ENCODE data around the gene MINDY4. TPM values are rescaled to one million over a fixed set of nuclear protein-coding genes. Genes with fewer than 3 reads are reported as not detected.

The MINDY4 gene
- total RNA-seq, 1 experiment from 2014 or later: 9.2 TPM

- H3K9me3 Mint-ChIP-seq (ENCODE audit: unreplicated experiment): no peaks in the 10 kb centered on the region
- H3K4me1 Mint-ChIP-seq (ENCODE audit: insufficient read depth, unreplicated experiment): no peaks in the 10 kb centered on the region
- ChIA-PET CTCF (interaction anchor here (1.6 kb wide), 1 partner anchor 66 kb away, joined by 4 read pairs; no protein-coding TSS in a partner anchor), POLR2A (interaction anchor here (0.6 kb wide), 2 partner anchors 8 to 67 kb away, joined by 3 to 6 read pairs; no protein-coding TSS in a partner anchor)
- no peak overlapping the region for H3K4me3 Mint-ChIP-seq (ENCODE audit: unreplicated experiment)
- H3K27me3 Mint-ChIP-seq (ENCODE audit: insufficient read depth, unreplicated experiment): no peaks in the 10 kb centered on the region
- H3K36me3 Mint-ChIP-seq (ENCODE audit: insufficient read depth, unreplicated experiment): no peaks in the 10 kb centered on the region
- intact Hi-C loops (cut with micrococcal nuclease): no loop called here
- no peak overlapping the region for H3K27ac Mint-ChIP-seq (ENCODE audit: low read depth, unreplicated experiment)
- BruUV-seq (replicated peaks): no TSS peak
- TF ChIP-seq CTCF (IDR thresholded peaks at IDR 0.05; ENCODE audit: unreplicated experiment): no peak
- DNase-seq (ENCODE audit: unreplicated experiment): no peak
Observed at GRCh38 chr7:30873207-30873606, 102.0 kb downstream of the MINDY4 start.

- ChIA-PET POLR2A (no interaction called here), CTCF (interaction anchor here (1.6 kb wide), 1 partner anchor 65 kb away, joined by 4 read pairs; no protein-coding TSS in a partner anchor)
- no peak for TF ChIP-seq CTCF (IDR thresholded peaks at IDR 0.05; ENCODE audit: unreplicated experiment)
- H3K4me1 Mint-ChIP-seq (ENCODE audit: insufficient read depth, unreplicated experiment): no peaks in the 10 kb centered on the region
- no peaks in the 10 kb centered on the region for H3K36me3 Mint-ChIP-seq (ENCODE audit: insufficient read depth, unreplicated experiment)
- intact Hi-C loops (cut with micrococcal nuclease): no loop called here
- H3K27ac Mint-ChIP-seq (ENCODE audit: low read depth, unreplicated experiment): no peak overlapping the region
- DNase-seq (ENCODE audit: unreplicated experiment): no peak
- no peaks in the 10 kb centered on the region for H3K27me3 Mint-ChIP-seq (ENCODE audit: insufficient read depth, unreplicated experiment)
- H3K4me3 Mint-ChIP-seq (ENCODE audit: unreplicated experiment): no peak overlapping the region
- BruUV-seq (replicated peaks): no TSS peak
- no peaks in the 10 kb centered on the region for H3K9me3 Mint-ChIP-seq (ENCODE audit: unreplicated experiment)
Observed at GRCh38 chr7:30873656-30874055, 102.4 kb downstream of the MINDY4 start.

GRCh38 chr7:30874656-30875302, 103.6 kb downstream of the MINDY4 start:
- Mint-ChIP-seq H3K27me3 (ENCODE audit: insufficient read depth, unreplicated experiment) (no peaks in the 10 kb centered on the region), H3K4me1 (ENCODE audit: insufficient read depth, unreplicated experiment) (no peaks in the 10 kb centered on the region), H3K4me3 (ENCODE audit: unreplicated experiment) (no peak overlapping the region), H3K9me3 (ENCODE audit: unreplicated experiment) (no peaks in the 10 kb centered on the region), H3K27ac (ENCODE audit: low read depth, unreplicated experiment) (no peak overlapping the region), H3K36me3 (ENCODE audit: insufficient read depth, unreplicated experiment) (no peaks in the 10 kb centered on the region)
- no peak for DNase-seq (ENCODE audit: unreplicated experiment)
- POLR2A ChIA-PET: no interaction called here
- no peak for TF ChIP-seq CTCF (IDR thresholded peaks at IDR 0.05; ENCODE audit: unreplicated experiment)
- BruUV-seq (replicated peaks): no TSS peak
- intact Hi-C loops (cut with micrococcal nuclease): no loop called here
- CTCF ChIA-PET: interaction anchor here (0.6 kb wide), 1 partner anchor 104 kb away, joined by 3 read pairs; no protein-coding TSS in a partner anchor

- no peak for TF ChIP-seq CTCF (IDR thresholded peaks at IDR 0.05; ENCODE audit: unreplicated experiment)
Observed at GRCh38 chr7:30877015-30877769, 106.0 kb downstream of the MINDY4 start.

More at GRCh38 chr7:30877015-30877769, 106.0 kb downstream of the MINDY4 start:
- Mint-ChIP-seq H3K36me3 (ENCODE audit: insufficient read depth, unreplicated experiment) (peaks cover 6% of the 10 kb centered on the region), H3K27me3 (ENCODE audit: insufficient read depth, unreplicated experiment) (no peaks in the 10 kb centered on the region), H3K4me3 (ENCODE audit: unreplicated experiment) (no peak overlapping the region), H3K4me1 (ENCODE audit: insufficient read depth, unreplicated experiment) (no peaks in the 10 kb centered on the region), H3K27ac (ENCODE audit: low read depth, unreplicated experiment) (no peak overlapping the region), H3K9me3 (ENCODE audit: unreplicated experiment) (no peaks in the 10 kb centered on the region)
- ChIA-PET CTCF (interaction anchor here (0.5 to 0.9 kb wide), 2 partner anchors 61 to 109 kb away, joined by 3 to 5 read pairs; no protein-coding TSS in a partner anchor), POLR2A (no interaction called here)
- DNase-seq (ENCODE audit: unreplicated experiment): no peak
- BruUV-seq (replicated peaks): no TSS peak
- intact Hi-C loops (cut with micrococcal nuclease): no loop called here

All from MCF 10A (cell line).